LNCAP (cell line): Measurements from ENCODE around the gene ARID3B.

Experiments
- CTCF ChIP-seq: fragments of 450-650 bp; IDR thresholded peaks from 2 replicates; pipeline ENCODE4 v1.5.1; 2017; ENCODE audit warnings: mild to moderate bottlenecking

The ARID3B gene

GRCh38 chr15:74580538-74581350 lies 39.7 kb downstream of the ARID3B start:
- no peak for TF ChIP-seq CTCF

GRCh38 chr15:74584204-74584603 lies 43.2 kb downstream of the ARID3B start:
- no peak for TF ChIP-seq CTCF

- no peak for TF ChIP-seq CTCF
Observed at GRCh38 chr15:74584779-74585178, 43.8 kb downstream of the ARID3B start.

GRCh38 chr15:74585191-74585590 lies 44.2 kb downstream of the ARID3B start:
- no peak for TF ChIP-seq CTCF

- no peak for TF ChIP-seq CTCF
Observed at GRCh38 chr15:74585857-74586256, 44.8 kb downstream of the ARID3B start.

GRCh38 chr15:74589826-74590225 lies 48.8 kb downstream of the ARID3B start:
- TF ChIP-seq CTCF, result no peak

- no peak for TF ChIP-seq CTCF
Observed at GRCh38 chr15:74592222-74592621, 51.2 kb downstream of the ARID3B start.

- no peak for TF ChIP-seq CTCF
Observed at GRCh38 chr15:74593122-74593521, 52.1 kb downstream of the ARID3B start.
